GM18519 (cell line): Measurements from ENCODE around the gene CD46.

Experiments
- ATAC-seq: cut with Tn5 transposase; IDR thresholded peaks from one replicate; pipeline ENCODE4 v1.9.1; 2021; ENCODE audit warnings: mild to moderate bottlenecking, moderate library complexity; ENCODE audit not compliant: unreplicated experiment, low FRiP score

The CD46 gene

DNA sequence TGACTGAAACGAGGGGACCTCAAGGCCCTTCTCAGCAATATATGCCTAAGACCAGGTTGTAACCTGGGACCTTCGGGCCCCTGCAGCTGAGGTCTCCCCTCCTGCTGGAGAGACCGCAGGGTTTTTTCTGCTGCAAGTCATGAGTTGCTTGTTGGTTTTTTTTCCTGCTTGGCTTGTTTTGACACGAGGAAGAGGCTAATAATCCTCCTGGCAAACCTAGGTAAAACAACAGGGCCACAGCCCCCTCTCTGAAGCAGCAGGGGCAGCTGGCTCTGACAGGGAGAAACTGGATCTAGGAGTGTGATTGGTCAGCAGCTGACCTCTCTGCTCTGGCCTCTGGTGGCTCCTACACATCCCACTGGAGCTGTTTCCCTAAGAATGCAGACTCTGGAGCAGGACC is 90.0 kb downstream of the CD46 start:
- no peak for ATAC-seq

DNA sequence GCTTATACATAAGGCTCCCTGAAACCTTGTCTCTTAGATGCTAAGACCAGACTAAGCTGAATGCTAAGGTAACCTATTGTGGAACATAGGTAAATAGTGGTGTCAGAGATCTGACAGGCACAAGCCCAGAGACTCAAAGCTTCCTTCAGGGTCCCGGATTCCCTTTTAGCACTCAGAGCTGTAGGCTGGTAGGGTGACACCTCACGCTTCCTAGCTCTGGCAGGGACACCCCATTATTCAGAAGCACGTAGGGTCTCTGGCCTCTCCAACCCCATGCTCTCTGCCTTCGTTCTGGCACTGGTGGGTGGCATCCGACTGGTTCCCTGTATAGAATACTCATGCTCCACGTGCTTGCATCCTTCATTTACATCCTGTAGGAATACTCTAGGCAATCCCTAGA is 90.7 kb downstream of the CD46 start:
- no peak for ATAC-seq

GRCh38 chr1:207844371-207844770 is 92.5 kb downstream of the CD46 start:
- no peak for ATAC-seq
